GM21825 (cell line): ENCODE data around the gene GALR2.

ENCODE experiments used
- ATAC-seq: cut with Tn5 transposase; IDR thresholded peaks from one replicate; pipeline ENCODE4 v1.9.1; 2021; ENCODE audit warnings: mild to moderate bottlenecking, moderate library complexity; ENCODE audit not compliant: unreplicated experiment

The GALR2 gene

GRCh38 chr17:76124582-76125390 lies 50.2 kb downstream of the GALR2 start:
- ATAC-seq = no peak

GRCh38 chr17:76125391-76125675 lies 50.8 kb downstream of the GALR2 start:
- no peak for ATAC-seq

GRCh38 chr17:76125922-76126321 lies 51.3 kb downstream of the GALR2 start:
- no peak for ATAC-seq
